Mesendoderm (in vitro differentiated cells): ENCODE data around the gene TMEM115. TPM values are rescaled to one million over a fixed set of nuclear protein-coding genes. Genes with fewer than 3 reads are reported as not detected.

ENCODE experiments used
- DNase-seq: peaks from one replicate; pipeline ENCODE4 v3.0.0; 2013
- H2AK5ac ChIP-seq: 2 replicates; pipeline ENCODE4 v1.6.1; 2013; ENCODE audit warnings: low read length, inconsistent platforms
- H2BK120ac ChIP-seq: 2 replicates; pipeline ENCODE4 v1.6.1; 2013; ENCODE audit warnings: low read depth, mild to moderate bottlenecking, low read length, moderate library complexity, mixed read lengths
- H2BK15ac ChIP-seq: replicated peaks from 2 replicates; pipeline ENCODE4 v1.6.1; 2013; ENCODE audit warnings: low read depth, mild to moderate bottlenecking, moderate library complexity
- H2BK5ac ChIP-seq: 2 replicates; pipeline ENCODE4 v1.6.1; 2013; ENCODE audit warnings: low read length, inconsistent platforms
- H3K18ac ChIP-seq: 2 replicates; pipeline ENCODE4 v1.6.1; 2013; ENCODE audit warnings: mild to moderate bottlenecking, low read length, mixed read lengths
- H3K23ac ChIP-seq: one replicate; pipeline ENCODE4 v1.6.1; 2013; ENCODE audit warnings: low read length
- H3K27ac ChIP-seq: 2 replicates; pipeline ENCODE4 v1.5.1; 2013; ENCODE audit warnings: low read depth, mild to moderate bottlenecking, inconsistent platforms, low read length, moderate library complexity
- H3K27me3 ChIP-seq: 2 replicates; pipeline ENCODE4 v1.6.1; 2013; ENCODE audit warnings: low read length, control low read depth, mild to moderate bottlenecking, inconsistent platforms; ENCODE audit not compliant: insufficient read depth, poor library complexity
- H3K36me3 ChIP-seq: 2 replicates; pipeline ENCODE4 v1.6.1; 2013; ENCODE audit warnings: low read length, inconsistent platforms; ENCODE audit not compliant: control insufficient read depth, insufficient read depth
- H3K4ac ChIP-seq: one replicate; pipeline ENCODE4 v1.6.1; 2013; ENCODE audit warnings: low read depth, mild to moderate bottlenecking, low read length, moderate library complexity
- H3K4me1 ChIP-seq: 2 replicates; pipeline ENCODE4 v1.6.1; 2013; ENCODE audit warnings: low read depth, low read length, inconsistent platforms; ENCODE audit not compliant: control insufficient read depth
- H3K4me2 ChIP-seq: 2 replicates; pipeline ENCODE4 v1.6.1; 2013; ENCODE audit warnings: low read length
- H3K4me3 ChIP-seq: 2 replicates; pipeline ENCODE4 v1.5.1; 2013; ENCODE audit warnings: mild to moderate bottlenecking, low read length
- H3K56ac ChIP-seq: one replicate; pipeline ENCODE4 v1.6.1; 2013; ENCODE audit warnings: low read length
- H3K79me1 ChIP-seq: 2 replicates; pipeline ENCODE4 v1.6.1; 2013; ENCODE audit warnings: low read length, inconsistent platforms
- H3K79me2 ChIP-seq: 2 replicates; pipeline ENCODE4 v1.6.1; 2013; ENCODE audit warnings: mild to moderate bottlenecking, low read length; ENCODE audit not compliant: control insufficient read depth, insufficient read depth
- H3K9ac ChIP-seq: 2 replicates; pipeline ENCODE4 v1.6.1; 2013; ENCODE audit warnings: low read length, inconsistent platforms
- H4K5ac ChIP-seq: one replicate; pipeline ENCODE4 v1.6.1; 2013; ENCODE audit warnings: low read length
- H4K8ac ChIP-seq: one replicate; pipeline ENCODE4 v1.6.1; 2013; ENCODE audit warnings: low read depth, mild to moderate bottlenecking, control low read depth, low read length, moderate library complexity
- WGBS: extraction: QIAGEN DNeasy Blood & Tissue Kit; methylation state at CpG from one replicate; pipeline ENCODE4 v1.1.7; 2013; ENCODE audit warnings: low lambda C conversion rate, missing lambda C conversion rate; ENCODE audit not compliant: insufficient coverage; ENCODE audit errors: extremely low coverage; 5-methylcytosine and 5-hydroxymethylcytosine counted together
- polyA plus RNA-seq, 2 experiments: library from polyadenylated mRNA; stranded (reverse); fragments of 200-250 nt; gene quantifications; one replicate each; pipeline ENCODE4 v1.2.3, GENCODE V29; 2013

The TMEM115 gene, protein sequence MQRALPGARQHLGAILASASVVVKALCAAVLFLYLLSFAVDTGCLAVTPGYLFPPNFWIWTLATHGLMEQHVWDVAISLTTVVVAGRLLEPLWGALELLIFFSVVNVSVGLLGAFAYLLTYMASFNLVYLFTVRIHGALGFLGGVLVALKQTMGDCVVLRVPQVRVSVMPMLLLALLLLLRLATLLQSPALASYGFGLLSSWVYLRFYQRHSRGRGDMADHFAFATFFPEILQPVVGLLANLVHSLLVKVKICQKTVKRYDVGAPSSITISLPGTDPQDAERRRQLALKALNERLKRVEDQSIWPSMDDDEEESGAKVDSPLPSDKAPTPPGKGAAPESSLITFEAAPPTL
- polyA plus RNA-seq (2013, experiment 1 of 2): 24.8 TPM
- polyA plus RNA-seq (2013, experiment 2 of 2): 23.9 TPM

DNA sequence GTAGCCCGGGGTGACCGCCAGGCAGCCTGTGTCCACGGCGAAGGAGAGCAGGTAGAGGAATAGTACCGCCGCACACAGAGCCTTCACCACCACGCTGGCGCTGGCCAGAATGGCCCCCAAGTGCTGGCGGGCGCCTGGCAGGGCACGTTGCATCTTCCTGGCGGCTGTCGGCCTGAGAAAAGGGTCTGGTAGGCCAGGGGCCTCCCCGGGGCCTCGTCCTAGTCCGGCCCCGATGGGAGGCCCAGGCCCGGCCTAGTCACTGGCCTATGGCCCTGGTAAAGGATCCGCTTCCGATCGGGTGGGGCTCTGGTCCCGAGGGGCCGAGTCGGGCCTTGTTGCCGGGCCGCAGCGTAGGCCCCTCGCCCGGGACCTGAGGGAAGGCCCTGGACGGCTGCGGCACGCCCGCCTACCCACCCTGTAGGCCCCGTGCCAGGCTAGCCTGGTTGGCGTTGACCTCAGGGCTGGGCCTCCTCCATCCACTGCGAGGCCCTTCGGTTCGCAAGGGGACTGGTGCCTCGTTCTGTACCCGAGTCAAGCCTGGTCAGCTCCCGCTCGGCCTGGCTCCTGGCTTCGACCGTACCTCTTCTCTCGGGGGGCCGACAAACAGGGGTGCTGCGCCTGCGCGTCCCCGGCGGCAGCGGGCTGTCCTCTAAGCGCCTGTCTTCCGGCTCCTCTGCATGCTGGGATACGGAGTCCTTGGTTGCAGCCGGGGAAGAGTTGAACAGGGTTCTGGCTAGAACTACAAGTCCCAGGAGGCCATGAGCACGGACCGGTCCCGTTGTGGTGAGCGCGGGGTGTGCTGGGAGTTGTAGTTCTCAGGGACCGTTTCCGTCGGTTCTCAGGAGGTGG lies at the start of gene TMEM115:
Gene TMEM115 (minus strand): TSS at position 611 of the 849 bp plus-strand sequence. CDS start 458 bp downstream, at position 153.
- WGBS: no CpG with 5 or more reads among the region's 64 CpGs

DNA sequence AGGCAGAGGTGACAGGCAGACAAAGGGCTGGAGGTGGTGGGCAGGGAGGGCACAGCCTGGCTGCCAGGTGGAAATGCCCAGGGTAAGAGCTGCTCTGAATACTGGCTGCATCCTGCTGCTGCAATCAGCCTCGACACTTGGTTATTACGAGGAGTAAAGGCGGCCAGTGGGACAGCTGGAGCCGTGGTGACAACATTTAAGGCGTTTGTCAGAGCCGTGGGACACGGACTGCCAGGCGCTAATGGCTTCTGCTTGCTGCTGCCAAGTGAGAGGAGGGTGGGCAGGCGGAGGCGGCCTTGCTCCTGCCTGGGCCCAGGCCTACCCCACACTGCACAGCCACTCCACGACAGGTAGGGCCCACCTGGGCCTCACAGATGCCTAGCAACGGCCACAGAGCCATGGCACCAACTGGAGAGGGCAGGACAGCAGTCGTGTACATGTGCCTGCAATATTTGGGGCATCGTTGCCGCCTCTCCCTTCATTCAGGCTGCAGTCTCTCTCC lies 49.2 kb upstream of the TMEM115 start:
- no peak for DNase-seq
- no peaks in the 10 kb centered on the region for H3K36me3 ChIP-seq
- WGBS: no CpG with 5 or more reads among the region's 15 CpGs
- H4K5ac ChIP-seq: no peak overlapping the region
- no peaks in the 10 kb centered on the region for H3K27me3 ChIP-seq
- no peaks in the 10 kb centered on the region for H3K4me1 ChIP-seq
- no peak overlapping the region for H3K4ac ChIP-seq
- H3K23ac ChIP-seq: no peak overlapping the region
- H3K56ac ChIP-seq: no peak overlapping the region
- no peak overlapping the region for H3K4me2 ChIP-seq
- H3K9ac ChIP-seq: no peak overlapping the region
- no peak overlapping the region for H2BK120ac ChIP-seq
- H2BK5ac ChIP-seq: no peak overlapping the region
- H3K79me1 ChIP-seq: no peaks in the 10 kb centered on the region
- no peak overlapping the region for H2BK15ac ChIP-seq
- no peak overlapping the region for H4K8ac ChIP-seq
- H3K79me2 ChIP-seq: no peaks in the 10 kb centered on the region
- H3K18ac ChIP-seq: no peak overlapping the region
- H3K27ac ChIP-seq: no peak overlapping the region
- no peak overlapping the region for H3K4me3 ChIP-seq
- no peak overlapping the region for H2AK5ac ChIP-seq

More for the DNA sequence above, at the start of gene TMEM115:
- Histone ChIP-seq H4K8ac (no peak within 1 kb of the TSS), H3K27ac (no peak within 1 kb of the TSS), H3K79me1 (peaks cover 28% of the 10 kb centered on the region), H3K4me1 (peaks cover 18% of the 10 kb centered on the region), H3K9ac (peak within 1 kb of the TSS; percentile 97), H2AK5ac (no peak within 1 kb of the TSS), H3K56ac (peak within 1 kb of the TSS; percentile 100), H3K36me3 (peaks cover 3% of the 10 kb centered on the region), H3K18ac (no peak within 1 kb of the TSS), H2BK5ac (peak within 1 kb of the TSS; percentile 73), H4K5ac (peak within 1 kb of the TSS; percentile 21), H3K4me2 (peak within 1 kb of the TSS; percentile 92), H3K23ac (peak within 1 kb of the TSS; percentile 89), H3K79me2 (peaks cover 17% of the 10 kb centered on the region), H2BK15ac (no peak within 1 kb of the TSS), H2BK120ac (no peak within 1 kb of the TSS), H3K4me3 (peak within 1 kb of the TSS; percentile 87), H3K4ac (peak within 1 kb of the TSS; percentile 25), H3K27me3 (no peaks in the 10 kb centered on the region)
- DNase-seq: peak; percentile 99

DNA sequence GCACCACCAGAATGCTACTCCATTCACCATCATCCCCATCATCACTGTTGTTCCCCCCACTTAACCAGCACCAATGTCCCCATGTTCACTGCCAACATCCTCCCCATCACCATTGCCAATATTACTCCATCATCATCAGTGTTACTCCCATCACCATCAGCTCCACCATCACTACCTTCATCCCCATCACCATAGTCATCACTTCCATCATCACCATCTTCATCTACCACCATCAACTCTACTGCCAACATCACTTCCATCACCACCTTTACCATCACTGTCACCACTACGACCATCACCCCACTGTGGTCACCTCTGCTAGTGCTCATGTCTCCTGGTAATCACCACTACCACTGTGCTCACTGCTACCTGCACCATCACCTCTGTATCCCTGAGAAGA lies 47.2 kb upstream of the TMEM115 start:
- Histone ChIP-seq H3K56ac (no peak overlapping the region), H3K4me2 (no peak overlapping the region), H3K23ac (no peak overlapping the region), H3K4ac (no peak overlapping the region), H4K5ac (no peak overlapping the region), H3K79me2 (no peaks in the 10 kb centered on the region), H2BK5ac (no peak overlapping the region), H3K18ac (no peak overlapping the region), H2BK15ac (no peak overlapping the region), H3K27ac (no peak overlapping the region), H3K9ac (no peak overlapping the region), H3K79me1 (no peaks in the 10 kb centered on the region), H2BK120ac (no peak overlapping the region), H2AK5ac (no peak overlapping the region), H3K4me1 (no peaks in the 10 kb centered on the region), H3K36me3 (no peaks in the 10 kb centered on the region), H4K8ac (no peak overlapping the region), H3K27me3 (no peaks in the 10 kb centered on the region), H3K4me3 (no peak overlapping the region)
- no peak for DNase-seq
- WGBS: no CpG with 5 or more reads among the region's 1 CpG

DNA sequence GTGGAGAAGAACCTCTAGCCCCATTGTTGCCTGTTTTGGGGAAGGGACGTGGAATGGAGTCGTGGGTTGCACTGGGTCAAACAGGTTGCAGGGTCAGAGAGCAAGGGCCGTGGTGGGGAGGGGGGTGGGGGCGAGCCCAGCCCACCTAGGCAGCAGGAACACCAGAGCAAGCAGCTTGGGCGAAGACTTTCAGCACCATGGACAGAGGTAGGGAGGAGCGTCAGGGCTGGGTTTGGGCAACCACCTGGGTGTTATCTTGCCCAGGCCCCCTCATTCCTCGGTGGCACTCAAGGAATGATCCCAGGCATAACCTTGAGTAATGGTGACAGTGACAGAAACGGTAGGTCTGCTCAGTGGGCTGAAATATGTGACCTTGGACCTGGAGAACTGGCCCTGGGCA lies 45.9 kb upstream of the TMEM115 start:
- H3K27ac ChIP-seq: no peak overlapping the region
- no peaks in the 10 kb centered on the region for H3K79me1 ChIP-seq
- WGBS: no CpG with 5 or more reads among the region's 8 CpGs

DNA sequence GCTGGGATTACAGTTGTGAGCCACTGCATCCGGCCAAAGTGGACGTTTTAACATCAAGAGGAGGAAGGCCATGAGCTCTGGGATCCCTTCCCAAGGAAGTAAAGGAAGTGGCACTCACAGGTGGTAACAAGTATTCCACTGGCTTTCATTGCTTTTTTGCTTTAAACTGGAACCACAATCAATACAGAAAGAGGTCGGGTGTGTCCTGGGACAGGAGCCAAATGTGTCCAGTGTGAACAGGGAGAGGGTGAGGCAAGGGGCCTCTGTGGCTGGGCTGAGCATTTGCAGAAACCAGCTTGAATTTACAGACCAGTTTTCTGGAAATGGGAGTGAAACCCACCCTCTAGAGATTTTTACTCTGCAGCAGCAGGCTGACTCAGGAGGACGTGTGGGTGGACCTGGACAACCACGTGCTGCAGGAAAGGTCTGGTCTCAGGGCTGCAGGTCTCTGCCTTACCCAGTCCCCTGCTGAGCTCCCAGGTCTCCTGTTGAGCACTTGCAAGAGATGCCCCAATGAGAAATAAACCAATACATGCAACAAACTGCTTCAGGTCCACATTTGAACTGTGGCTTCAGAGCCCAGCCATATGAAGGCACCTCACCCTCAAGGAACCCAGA lies 42.8 kb upstream of the TMEM115 start:
- Histone ChIP-seq H3K4ac (no peak overlapping the region), H3K9ac (no peak overlapping the region), H3K23ac (no peak overlapping the region), H3K56ac (no peak overlapping the region), H3K4me1 (no peaks in the 10 kb centered on the region), H3K36me3 (no peaks in the 10 kb centered on the region), H4K8ac (no peak overlapping the region), H2BK15ac (no peak overlapping the region), H4K5ac (no peak overlapping the region), H3K79me2 (no peaks in the 10 kb centered on the region), H3K27me3 (no peaks in the 10 kb centered on the region), H3K27ac (no peak overlapping the region), H3K4me3 (no peak overlapping the region), H2BK5ac (no peak overlapping the region), H2AK5ac (no peak overlapping the region), H3K18ac (no peak overlapping the region), H2BK120ac (no peak overlapping the region), H3K4me2 (no peak overlapping the region), H3K79me1 (no peaks in the 10 kb centered on the region)
- WGBS: no CpG with 5 or more reads among the region's 5 CpGs
- DNase-seq: no peak

More for the DNA sequence above, 45.9 kb upstream of the TMEM115 start:
- Histone ChIP-seq H2BK5ac (no peak overlapping the region), H2AK5ac (no peak overlapping the region), H3K27me3 (no peaks in the 10 kb centered on the region), H3K9ac (no peak overlapping the region), H2BK15ac (no peak overlapping the region), H3K18ac (no peak overlapping the region), H3K56ac (no peak overlapping the region), H3K4me2 (no peak overlapping the region), H3K36me3 (no peaks in the 10 kb centered on the region), H3K4me1 (no peaks in the 10 kb centered on the region), H2BK120ac (no peak overlapping the region), H3K4me3 (no peak overlapping the region), H4K5ac (no peak overlapping the region), H4K8ac (no peak overlapping the region), H3K23ac (no peak overlapping the region), H3K4ac (no peak overlapping the region), H3K79me2 (no peaks in the 10 kb centered on the region)
- DNase-seq: peak; percentile 57
